Retinal pigment epithelial cell (primary cell): ENCODE results near the gene NBAS.

Experiments used
- DNase-seq: peaks from one replicate; pipeline ENCODE4 v3.0.0-alpha.2; 2010; ENCODE audit warnings: low read depth
- H3K4me3 ChIP-seq: 2 replicates; pipeline ENCODE4 v1.5.1; 2011; ENCODE audit warnings: mild to moderate bottlenecking, low read length, control low read depth, moderate library complexity
- TF ChIP-seq, protein P1 (sequence below): conservative IDR thresholded peaks from 2 replicates; pipeline ENCODE4 v1.5.1; 2011; ENCODE audit warnings: low read depth, low read length, control low read depth, inconsistent platforms

NBAS gene

DNA sequence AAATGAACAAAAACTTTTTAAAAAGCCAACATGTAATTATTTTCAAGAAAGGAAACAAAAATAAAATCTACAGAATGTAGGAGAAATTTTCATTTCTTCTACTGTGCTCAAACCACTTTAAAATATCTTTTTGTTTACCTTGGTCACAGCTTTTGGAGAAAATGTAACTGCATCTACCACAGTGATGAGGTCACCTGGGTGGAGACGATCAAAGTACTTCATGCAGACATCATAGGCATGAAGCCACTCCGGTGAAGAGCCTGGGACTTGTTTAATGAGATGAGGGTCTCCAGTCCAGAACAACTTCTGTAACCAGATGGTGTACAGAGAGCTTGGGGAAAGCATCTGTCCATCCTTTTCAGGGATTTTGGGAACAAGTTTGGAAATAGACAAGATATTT is 285.8 kb downstream of the NBAS start:
- no peak for DNase-seq
- TF ChIP-seq, protein P1, sequence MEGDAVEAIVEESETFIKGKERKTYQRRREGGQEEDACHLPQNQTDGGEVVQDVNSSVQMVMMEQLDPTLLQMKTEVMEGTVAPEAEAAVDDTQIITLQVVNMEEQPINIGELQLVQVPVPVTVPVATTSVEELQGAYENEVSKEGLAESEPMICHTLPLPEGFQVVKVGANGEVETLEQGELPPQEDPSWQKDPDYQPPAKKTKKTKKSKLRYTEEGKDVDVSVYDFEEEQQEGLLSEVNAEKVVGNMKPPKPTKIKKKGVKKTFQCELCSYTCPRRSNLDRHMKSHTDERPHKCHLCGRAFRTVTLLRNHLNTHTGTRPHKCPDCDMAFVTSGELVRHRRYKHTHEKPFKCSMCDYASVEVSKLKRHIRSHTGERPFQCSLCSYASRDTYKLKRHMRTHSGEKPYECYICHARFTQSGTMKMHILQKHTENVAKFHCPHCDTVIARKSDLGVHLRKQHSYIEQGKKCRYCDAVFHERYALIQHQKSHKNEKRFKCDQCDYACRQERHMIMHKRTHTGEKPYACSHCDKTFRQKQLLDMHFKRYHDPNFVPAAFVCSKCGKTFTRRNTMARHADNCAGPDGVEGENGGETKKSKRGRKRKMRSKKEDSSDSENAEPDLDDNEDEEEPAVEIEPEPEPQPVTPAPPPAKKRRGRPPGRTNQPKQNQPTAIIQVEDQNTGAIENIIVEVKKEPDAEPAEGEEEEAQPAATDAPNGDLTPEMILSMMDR = no peak
- no peak overlapping the region for H3K4me3 ChIP-seq

DNA sequence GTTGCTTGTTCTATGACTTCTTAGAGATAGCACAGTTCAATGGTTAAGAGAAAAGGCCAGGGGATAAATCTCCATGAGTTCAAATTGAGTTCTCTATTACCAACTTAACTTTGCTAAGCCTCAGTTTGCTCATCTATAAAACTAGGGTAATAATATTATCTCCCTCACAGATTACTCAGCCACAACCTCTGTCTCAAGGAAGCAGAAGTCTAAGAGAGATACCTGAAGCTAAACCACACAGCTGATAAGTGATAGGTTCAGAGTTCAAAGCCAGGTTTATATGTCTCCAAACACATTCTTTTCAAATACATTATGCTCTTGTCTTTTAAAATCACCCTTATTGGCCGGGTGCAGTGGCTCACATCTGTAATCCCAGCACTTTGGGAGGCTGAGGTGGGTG is 287.7 kb downstream of the NBAS start:
- no peak for DNase-seq
- no peak overlapping the region for H3K4me3 ChIP-seq
- TF ChIP-seq, protein P1 = no peak

DNA sequence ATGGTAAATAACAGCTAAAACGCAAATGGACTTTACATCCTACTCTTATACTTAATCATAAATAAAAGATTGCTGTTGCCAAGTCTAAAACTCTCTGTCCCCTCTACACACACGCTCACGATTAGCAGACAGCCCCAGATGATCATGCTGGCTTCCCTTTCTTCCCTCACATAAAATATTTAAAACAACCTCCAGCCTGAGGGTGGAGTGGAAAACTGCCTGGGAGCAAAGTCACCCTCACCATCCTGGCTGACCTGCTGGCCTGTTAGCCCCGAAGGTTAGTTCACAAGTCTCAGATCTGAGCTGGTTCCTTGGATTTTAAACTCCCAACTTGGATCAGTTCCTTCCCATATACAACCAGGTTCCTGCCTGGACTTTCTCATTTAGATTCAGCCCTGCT is 288.2 kb downstream of the NBAS start:
- no peak overlapping the region for H3K4me3 ChIP-seq
- TF ChIP-seq, protein P1 = no peak
- DNase-seq = no peak

DNA sequence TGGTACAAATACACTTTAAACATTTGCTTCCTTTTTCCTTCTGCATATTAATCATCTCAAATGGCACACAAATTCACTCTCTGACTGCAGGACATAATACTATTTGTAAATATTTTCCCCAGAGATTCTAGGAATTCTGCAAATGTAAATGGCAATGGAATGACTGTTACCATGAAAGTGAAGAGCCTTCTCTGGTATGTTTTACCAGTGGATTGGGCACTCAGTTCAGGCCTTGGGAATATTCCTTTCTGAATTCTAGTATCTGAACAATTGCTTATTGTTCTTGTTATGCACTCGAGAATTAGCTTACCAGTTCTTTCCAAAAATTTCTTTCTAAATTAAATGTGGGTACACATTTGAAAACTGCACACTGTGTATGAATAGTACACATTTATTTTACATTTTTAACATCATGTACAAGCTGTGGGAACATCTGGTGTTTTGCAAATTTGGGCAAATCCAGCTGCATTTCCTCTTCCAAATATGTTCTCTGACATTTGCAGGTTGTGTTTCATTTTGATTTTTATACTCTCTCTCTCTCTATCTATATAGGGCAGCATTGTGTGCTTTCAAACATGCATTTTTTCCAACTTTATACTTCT is 289.1 kb downstream of the NBAS start:
- DNase-seq = no peak
- H3K4me3 ChIP-seq = no peak overlapping the region
- TF ChIP-seq, protein P1 = no peak

DNA sequence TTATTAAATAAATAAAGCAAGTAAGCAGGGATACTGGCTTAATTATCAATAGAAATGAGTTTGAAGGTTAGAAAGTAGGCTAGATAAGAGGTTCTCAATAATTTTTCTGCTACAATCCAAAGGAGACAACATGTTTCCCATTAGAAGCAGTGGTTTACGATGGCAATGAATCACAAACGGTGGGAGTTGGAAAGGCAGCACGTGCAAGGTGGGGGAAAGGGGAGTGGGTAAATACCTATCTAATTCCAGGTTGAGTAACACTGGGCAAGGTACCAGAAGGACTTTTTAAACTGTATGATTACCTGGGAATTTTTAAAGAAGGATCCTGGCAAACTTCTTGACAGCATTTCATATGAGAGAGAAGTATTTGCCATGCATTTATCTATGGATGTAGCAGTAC is 289.9 kb downstream of the NBAS start:
- TF ChIP-seq, protein P1 = no peak
- DNase-seq = no peak

DNA sequence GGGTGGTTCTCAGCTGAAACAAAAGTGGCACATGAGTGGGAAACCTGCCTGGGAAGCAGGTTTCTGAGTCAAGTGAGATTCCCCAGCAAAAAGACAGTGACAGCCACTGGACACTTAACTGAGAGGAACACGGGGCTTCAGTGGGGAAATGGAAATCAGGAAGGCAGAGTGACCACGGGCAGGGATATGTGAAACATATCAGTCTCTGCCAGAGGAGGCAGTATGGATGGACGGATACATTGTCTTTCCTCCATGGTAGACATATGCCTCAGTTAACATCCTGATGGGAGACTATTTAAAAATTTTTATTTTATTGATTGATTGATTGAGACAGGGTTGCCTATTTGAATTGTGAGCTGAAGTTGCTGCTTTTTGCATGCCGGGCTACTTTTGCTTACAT is 292.1 kb downstream of the NBAS start:
- TF ChIP-seq, protein P1 = no peak
- H3K4me3 ChIP-seq = no peak overlapping the region
- no peak for DNase-seq

More for the DNA sequence above, 289.9 kb downstream of the NBAS start:
- no peak overlapping the region for H3K4me3 ChIP-seq

DNA sequence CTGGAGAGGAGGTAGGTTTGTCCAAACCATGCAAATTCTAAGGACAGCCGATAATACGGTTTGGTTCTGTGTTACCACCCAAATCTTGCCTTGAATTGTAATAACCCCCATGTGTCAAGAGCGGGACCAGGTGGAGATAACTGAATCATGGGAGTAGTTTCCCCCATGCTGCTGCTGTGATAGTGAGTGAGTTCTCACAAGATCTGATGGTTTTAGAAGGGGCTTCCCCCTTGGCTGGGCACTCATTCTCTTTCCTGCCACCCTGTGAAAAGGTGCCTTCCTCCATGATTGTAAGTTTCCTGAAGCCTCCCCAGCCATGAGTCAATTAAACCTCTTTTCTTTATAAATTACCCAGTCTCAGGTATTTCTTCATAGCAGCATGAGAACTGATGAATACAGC is 295.2 kb downstream of the NBAS start:
- no peak overlapping the region for H3K4me3 ChIP-seq
- DNase-seq = no peak
- TF ChIP-seq, protein P1 = no peak
